Testis (tissue), 3 donors: Measurements from ENCODE around the gene TMEM107. TPM values are rescaled to one million over a fixed set of nuclear protein-coding genes. Genes with fewer than 3 reads are reported as not detected.

Source experiments
- DNase-seq: peaks from one replicate; pipeline ENCODE4 v3.0.0-alpha.2; 2019
- H3K27ac ChIP-seq, 2 donors: fragments of 200-600 bp; sonication (generic); one replicate each; pipeline ENCODE4 v1.5.1; 2019
- H3K27me3 ChIP-seq: fragments of 200-600 bp; sonication (generic); one replicate; pipeline ENCODE4 v1.5.1; 2019
- H3K36me3 ChIP-seq: fragments of 200-600 bp; sonication (generic); one replicate; pipeline ENCODE4 v1.5.1; 2017; ENCODE audit warnings: low read depth; ENCODE audit errors: missing control alignments
- H3K4me1 ChIP-seq: fragments of 200-600 bp; sonication (generic); one replicate; pipeline ENCODE4 v1.5.1; 2019
- H3K4me3 ChIP-seq, 2 donors: fragments of 200-600 bp; sonication (generic); one replicate each; pipeline ENCODE4 v1.5.1; 2017 to 2019
- H3K9me3 ChIP-seq: fragments of 200-600 bp; sonication (generic); one replicate; pipeline ENCODE4 v1.5.1; 2017
- POLR2A ChIP-seq: fragments of 450-650 bp; IDR thresholded peaks from one replicate; pipeline ENCODE4 v1.6.1; 2017; ENCODE audit warnings: antibody characterized with exemption, mild to moderate bottlenecking, moderate library complexity
- WGBS, 2 donors: methylation state at CpG; one replicate each; pipeline ENCODE4 v1.1.5; 2018; 5-methylcytosine and 5-hydroxymethylcytosine counted together
- intact Hi-C: fragments of 100-400 bp; cut with DNase I; formaldehyde crosslinking; loops from one replicate; pipeline ENCODE4 v1.15.1; 2023; ENCODE audit warnings: low total_unique reads
- polyA plus RNA-seq: library from polyadenylated mRNA; stranded (reverse); fragments of 350-450 nt; fragmentation: Illumina TruSeq; extraction: RNeasy Lipid Tissue Mini Kit (QIAGEN cat#74804); gene quantifications from one replicate; pipeline ENCODE4 v1.2.3, GENCODE V29; 2014; ENCODE audit warnings: low read depth, low replicate concordance; ENCODE audit not compliant: insufficient read depth
- total RNA-seq, 2 donors: library from RNA; depleted of rRNA; stranded (reverse); fragments of >200 nt; gene quantifications; one replicate each; pipeline ENCODE4 v1.2.3, GENCODE V29; 2016
- TF ChIP-seq, protein P1 (sequence below), 3 experiments: fragments of 450-650 bp in 2 of 3; fragments of 200-600 bp in 1 of 3; sonication (generic) in 1 of 3; IDR thresholded peaks; one replicate each; pipeline ENCODE4 v1.5.1; 2016 to 2019; ENCODE audit warnings: antibody characterized with exemption in 3 of 3, mild to moderate bottlenecking in 2 of 3, moderate library complexity in 1 of 3

Gene TMEM107
- total and polyA plus RNA-seq, 3 donors from 2014 or later = 17.2 to 31.8 (median 23.2) TPM

DNA sequence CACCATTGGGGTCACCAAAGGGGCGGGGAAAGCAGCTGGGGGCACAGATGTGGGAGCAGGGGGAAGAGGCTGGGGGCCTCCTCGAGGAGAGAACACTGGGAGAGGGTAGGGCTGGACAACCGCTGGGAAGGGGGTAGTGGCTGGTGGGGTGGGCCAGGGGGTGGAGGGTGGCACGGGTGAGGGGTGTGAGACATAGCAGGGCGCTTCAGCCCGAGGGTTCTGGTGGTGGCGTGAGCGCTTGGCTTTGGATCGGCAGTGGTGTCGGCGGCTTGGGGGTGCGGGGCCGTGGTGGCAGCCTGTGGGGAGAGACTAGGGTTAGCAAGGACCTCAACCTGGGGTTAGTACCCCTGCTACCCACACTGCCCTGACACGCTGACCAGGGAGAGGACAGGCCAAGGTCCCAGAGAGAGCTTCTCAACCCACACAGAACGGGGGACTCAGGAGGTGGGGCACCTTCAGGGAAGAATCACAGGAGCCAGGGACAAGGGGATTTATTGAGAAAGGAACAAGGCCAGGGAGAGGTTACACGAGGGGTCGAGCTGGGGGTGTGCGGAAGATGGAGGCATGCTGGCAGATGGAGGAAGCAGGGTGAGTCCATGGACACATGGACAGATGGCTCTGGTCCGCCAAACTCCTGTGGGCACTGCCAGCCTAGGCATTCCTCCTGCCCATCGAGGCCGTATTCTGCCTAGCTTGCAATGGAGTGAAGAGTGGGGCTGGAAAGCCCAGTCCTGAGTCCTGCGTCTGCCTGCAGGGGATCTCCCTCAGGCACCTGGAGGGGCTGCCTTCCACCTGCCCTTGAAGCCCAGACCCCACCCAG is 32.4 kb downstream of the TMEM107 start:
- Histone ChIP-seq H3K4me1 (no peaks in the 10 kb centered on the region), H3K27me3 (no peaks in the 10 kb centered on the region), H3K4me3 (no peak overlapping the region), H3K36me3 (no peaks in the 10 kb centered on the region), H3K9me3 (no peaks in the 10 kb centered on the region), H3K27ac (peak overlapping the region in 1 of 2 donors; percentile 96)
- 88 to 90% methylated on average over 17 to 22 of the region's 22 CpGs for WGBS, 2 donors
- DNase-seq = no peak
- TF ChIP-seq, protein P1, sequence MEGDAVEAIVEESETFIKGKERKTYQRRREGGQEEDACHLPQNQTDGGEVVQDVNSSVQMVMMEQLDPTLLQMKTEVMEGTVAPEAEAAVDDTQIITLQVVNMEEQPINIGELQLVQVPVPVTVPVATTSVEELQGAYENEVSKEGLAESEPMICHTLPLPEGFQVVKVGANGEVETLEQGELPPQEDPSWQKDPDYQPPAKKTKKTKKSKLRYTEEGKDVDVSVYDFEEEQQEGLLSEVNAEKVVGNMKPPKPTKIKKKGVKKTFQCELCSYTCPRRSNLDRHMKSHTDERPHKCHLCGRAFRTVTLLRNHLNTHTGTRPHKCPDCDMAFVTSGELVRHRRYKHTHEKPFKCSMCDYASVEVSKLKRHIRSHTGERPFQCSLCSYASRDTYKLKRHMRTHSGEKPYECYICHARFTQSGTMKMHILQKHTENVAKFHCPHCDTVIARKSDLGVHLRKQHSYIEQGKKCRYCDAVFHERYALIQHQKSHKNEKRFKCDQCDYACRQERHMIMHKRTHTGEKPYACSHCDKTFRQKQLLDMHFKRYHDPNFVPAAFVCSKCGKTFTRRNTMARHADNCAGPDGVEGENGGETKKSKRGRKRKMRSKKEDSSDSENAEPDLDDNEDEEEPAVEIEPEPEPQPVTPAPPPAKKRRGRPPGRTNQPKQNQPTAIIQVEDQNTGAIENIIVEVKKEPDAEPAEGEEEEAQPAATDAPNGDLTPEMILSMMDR (IDR thresholded peaks at IDR 0.05) = no peak
- no peak for TF ChIP-seq POLR2A
- intact Hi-C loops = no loop called here

DNA sequence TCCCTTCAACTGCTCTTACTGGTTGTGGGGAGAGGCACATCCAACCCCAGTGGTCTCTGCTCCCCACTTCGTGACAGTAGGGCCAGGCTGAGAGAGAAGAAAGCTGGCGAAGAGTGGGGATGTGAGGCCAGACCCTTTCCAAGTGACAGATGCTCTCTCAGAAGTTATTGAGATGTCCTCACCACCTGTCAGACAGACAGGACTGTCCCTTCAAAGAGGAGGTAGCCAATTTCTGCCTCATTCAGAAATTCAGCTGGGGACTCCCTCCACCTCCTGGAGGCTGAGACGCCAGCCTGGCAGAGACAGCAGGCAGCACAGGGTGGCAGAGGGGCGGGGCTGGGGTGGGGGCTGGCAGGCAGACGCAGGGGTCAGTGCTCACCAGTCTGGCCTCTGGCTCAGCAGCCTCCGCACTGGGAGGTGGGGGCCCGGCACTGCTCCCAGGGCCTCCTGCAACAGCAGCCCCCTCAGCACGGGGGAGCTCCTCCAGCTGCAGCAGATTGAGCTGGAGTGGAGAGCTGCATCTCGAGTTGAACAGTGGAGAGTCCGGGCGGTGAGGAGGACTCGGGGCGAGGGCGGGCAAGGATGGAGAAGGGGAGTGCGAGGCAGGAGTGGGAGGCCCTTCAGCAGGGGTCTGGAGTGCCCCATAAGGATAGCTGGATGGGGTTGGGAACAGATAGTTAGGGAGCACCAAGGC is 33.1 kb downstream of the TMEM107 start:
- intact Hi-C loops = no loop called here
- no peak for DNase-seq
- Histone ChIP-seq H3K27ac (peak overlapping the region; percentile 4 to 96), H3K4me1 (no peaks in the 10 kb centered on the region), H3K27me3 (no peaks in the 10 kb centered on the region), H3K4me3 (no peak overlapping the region), H3K9me3 (no peaks in the 10 kb centered on the region), H3K36me3 (no peaks in the 10 kb centered on the region)
- 86 to 87% methylated on average over 12 to 14 of the region's 15 CpGs for WGBS, 2 donors
- TF ChIP-seq POLR2A = no peak
- TF ChIP-seq, protein P1 (IDR thresholded peaks at IDR 0.05) = no peak

DNA sequence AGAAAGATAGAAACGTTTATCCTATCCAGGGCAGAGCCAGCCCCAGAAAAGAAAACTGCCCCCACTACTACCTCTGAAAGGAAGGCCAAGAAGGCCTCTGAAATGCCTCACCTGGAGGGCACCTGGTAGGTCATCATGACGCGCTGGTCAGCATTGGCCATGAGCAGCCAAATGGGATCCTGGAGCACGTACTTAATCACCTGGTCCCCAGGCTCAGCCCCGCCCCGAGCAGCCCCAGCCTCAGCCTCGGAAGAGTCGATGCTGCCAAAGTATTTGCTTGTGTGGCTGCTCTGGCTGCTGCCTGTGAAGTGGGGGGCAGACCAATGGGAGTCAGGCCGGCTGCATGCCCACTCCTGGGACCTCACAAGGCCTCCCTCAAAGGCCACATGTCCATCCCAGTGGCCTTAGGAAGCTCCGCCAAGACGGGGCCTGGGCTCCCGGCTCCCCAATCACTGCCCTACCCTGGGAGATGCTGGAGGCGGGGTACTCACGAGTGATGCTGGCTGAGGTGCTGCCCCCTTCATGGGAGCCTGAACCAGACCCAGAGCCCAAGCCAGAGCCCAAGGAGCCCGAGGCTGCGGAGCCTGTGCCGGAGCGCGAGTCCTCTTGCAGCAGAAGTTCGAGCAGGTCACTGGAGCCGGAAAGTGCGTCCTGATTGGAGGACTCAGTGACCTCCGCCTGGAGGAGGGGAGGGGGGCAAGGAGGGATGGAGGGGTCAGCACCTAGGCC is 33.9 kb downstream of the TMEM107 start:
- H3K4me1 ChIP-seq = no peaks in the 10 kb centered on the region
- peak overlapping the region in 1 of 2 donors; percentile 96 for H3K27ac ChIP-seq
- TF ChIP-seq POLR2A = no peak
- TF ChIP-seq, protein P1 (IDR thresholded peaks at IDR 0.05) = no peak
- no peak overlapping the region for H3K4me3 ChIP-seq
- intact Hi-C loops = no loop called here
- 85 to 90% methylated on average over 2 to 23 of the region's 23 CpGs for WGBS, 2 donors
- no peaks in the 10 kb centered on the region for H3K36me3 ChIP-seq
- H3K27me3 ChIP-seq = no peaks in the 10 kb centered on the region
- no peaks in the 10 kb centered on the region for H3K9me3 ChIP-seq
- no peak for DNase-seq

DNA sequence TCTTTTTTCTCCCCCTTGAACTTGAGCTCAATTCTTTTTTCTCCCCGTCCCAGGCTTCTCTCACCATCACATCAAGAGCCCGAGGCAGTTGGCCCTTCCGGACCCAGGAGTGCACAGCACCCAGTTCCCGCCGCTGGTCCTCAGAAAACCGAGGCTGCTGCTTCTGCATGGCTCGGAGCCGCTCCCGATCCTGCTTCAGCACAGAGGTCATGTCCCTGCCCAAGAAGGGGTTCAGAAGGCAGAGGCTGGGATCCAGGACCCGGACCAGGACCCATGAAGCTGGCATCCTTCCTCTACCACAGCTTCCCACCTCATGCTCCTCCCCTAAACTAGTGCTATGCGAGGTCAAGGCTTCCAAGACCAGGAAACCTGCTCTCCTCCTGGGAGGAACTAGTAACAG is 34.4 kb downstream of the TMEM107 start:
- 81 to 82% methylated on average over 9 to 11 of the region's 11 CpGs for whole genome bisulfite sequencing, 2 donors
- H3K27ac ChIP-seq = peak overlapping the region in 1 of 2 donors; percentile 96
- no peaks in the 10 kb centered on the region for H3K9me3 ChIP-seq
- no peaks in the 10 kb centered on the region for H3K4me1 ChIP-seq
- intact Hi-C loops = no loop called here
- TF ChIP-seq, protein P1 (IDR thresholded peaks at IDR 0.05) = no peak
- no peak for TF ChIP-seq POLR2A
- no peak for DNase-seq
- H3K4me3 ChIP-seq = no peak overlapping the region
- no peaks in the 10 kb centered on the region for H3K27me3 ChIP-seq
- no peaks in the 10 kb centered on the region for H3K36me3 ChIP-seq
